Stimulated activated CD4-positive, alpha-beta T cell treated with anti-CD3 and anti-CD28 coated beads, Interleukin-1b, Interleukin-23, amount 100 ng/mL, for 48 hours (primary cell): ENCODE data around the gene WASF2.
"Not testable (repeated sequence)": the region's sequence is repeated elsewhere in the genome, so short reads cannot be mapped to it uniquely, and the experiment has no call there.

ENCODE experiments used
- DNase-seq: peaks from one replicate; pipeline ENCODE4 v3.0.0-alpha.2; 2020

The WASF2 gene

DNA sequence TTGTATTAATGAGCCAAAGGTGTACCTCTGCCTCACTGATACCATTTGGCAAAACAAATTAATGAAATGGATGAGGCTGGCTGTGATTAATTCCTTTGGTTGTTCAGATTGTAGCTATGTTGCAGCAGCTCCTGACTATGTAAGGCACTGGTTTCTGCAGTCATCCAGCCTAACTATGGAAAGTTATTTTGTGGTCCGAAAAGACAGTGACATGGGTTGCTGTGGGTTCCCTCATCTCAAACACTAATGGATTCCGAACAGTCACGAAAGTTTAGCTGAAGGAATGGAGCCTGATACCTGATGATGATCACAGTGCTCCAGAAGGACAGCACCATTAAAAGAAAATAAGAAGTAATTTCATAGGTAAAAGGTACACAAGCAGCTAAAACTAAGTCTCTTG is 42.6 kb downstream of the WASF2 start:
- DNase-seq = no peak

DNA sequence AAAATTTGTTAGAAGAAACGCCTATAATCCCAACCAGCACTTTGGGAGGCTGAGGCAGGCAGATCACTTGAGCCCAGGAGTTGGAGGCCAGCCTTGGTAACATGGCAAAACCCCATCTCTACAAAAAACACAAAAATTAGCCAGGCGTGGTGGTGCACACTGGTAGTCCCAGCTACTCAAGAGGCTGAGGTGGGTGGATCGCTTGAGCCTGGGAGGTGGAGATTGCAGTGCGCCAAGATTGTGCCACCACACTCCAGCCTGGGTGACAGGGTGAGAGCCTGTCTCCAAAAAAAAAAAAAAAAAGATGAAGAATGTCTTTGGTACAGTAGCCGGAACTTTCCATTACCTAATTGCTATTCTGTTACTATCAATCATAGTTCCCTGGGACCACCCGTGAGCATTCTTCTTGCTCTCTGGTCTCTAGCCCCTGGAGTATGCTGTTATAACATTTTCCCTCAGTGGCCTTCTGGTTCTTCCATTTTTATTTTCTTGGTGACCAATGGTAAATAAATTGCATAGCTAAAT is 43.4 kb downstream of the WASF2 start:
- DNase-seq = no peak

DNA sequence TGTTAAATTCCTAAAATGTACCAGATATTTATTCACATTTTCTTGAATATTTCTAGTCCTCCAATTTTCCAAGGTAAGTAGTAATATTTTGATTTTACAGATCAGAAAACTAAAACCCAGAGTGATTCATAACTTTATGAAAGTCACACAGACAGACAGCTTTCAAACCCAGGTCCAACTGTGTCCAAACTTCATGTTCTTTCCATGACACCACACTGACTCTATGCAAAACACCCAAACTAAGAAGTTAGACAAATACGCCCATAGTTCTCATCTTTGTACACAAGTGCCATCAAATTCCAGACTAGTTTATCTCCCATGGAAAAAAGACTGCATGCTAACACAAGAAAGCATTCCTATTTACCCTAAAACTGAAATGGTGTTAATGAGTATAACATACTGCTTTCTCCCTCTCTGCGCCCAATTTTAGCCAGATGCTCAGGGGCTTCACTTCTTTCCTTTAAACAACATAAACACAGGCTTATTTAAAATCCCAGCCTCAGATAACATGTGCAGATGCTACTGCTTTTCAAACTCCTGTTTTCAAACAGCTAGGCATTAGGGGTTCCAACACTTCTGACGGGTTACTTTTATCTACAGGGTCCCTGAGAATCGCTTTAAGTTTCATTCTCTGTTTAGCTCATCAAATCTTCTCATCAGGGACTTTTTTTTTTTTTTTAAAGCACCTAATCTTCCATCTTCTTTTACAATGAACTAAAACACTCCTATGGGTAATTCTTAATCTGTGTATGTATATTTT is 44.6 kb downstream of the WASF2 start:
- DNase-seq = peak; percentile 11

DNA sequence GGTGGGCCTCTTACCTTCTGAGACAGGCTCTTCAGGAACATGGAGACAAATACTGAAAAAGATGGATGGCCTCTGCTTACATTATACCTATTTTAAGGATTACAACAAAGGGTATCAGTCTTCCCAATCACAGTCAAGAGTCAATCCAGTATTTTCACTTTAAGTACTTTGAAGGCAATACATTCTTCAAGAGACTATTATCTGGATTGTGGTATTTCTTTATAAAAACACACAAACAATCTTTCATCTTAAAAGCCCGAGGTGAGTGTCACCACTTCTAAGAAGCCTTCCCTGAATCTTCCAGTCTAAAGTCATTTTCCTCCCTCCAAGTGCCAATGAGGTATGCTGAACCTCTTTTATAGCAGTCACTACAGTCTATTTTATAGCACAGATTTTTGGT is 45.3 kb downstream of the WASF2 start:
- no peak for DNase-seq

DNA sequence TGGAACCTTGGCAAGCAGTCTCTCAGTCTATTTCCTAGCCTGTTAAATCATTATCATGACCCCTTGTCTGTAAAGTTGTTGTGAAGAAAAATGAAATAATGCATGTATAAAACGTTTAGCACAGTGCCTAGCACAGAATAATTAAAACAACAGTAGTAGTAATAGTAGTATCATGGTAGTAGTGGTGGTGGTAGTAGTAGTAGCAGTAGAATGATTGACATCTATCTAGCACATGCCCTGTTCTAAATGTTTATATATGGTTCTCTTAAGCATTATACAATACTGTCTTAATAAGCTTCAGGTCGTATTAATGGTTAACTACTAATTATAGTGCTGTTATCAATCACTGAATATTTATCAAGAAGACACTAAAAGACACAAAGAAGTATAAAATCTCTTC is 50.8 kb downstream of the WASF2 start:
- no peak for DNase-seq

DNA sequence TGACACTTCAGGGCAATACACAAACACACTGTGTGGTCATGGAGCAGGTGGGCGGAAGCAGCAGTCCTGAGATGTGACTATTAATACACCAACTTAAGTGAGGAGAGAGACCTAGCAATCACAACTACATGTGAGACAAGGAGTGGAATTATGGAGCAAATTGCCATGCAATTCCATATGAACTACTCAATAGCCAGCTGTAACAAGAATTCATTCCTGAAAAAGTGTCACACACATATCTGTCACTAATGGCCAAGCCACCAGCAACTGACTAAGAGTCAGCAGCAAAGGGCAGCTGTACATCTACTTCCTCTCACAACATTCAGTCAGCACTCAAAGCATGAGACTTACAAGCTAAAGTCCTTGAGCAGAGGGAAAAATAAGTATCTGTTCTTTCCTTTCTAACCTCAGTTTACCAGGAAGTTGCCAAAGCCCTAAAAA is 51.3 kb downstream of the WASF2 start:
- no peak for DNase-seq

DNA sequence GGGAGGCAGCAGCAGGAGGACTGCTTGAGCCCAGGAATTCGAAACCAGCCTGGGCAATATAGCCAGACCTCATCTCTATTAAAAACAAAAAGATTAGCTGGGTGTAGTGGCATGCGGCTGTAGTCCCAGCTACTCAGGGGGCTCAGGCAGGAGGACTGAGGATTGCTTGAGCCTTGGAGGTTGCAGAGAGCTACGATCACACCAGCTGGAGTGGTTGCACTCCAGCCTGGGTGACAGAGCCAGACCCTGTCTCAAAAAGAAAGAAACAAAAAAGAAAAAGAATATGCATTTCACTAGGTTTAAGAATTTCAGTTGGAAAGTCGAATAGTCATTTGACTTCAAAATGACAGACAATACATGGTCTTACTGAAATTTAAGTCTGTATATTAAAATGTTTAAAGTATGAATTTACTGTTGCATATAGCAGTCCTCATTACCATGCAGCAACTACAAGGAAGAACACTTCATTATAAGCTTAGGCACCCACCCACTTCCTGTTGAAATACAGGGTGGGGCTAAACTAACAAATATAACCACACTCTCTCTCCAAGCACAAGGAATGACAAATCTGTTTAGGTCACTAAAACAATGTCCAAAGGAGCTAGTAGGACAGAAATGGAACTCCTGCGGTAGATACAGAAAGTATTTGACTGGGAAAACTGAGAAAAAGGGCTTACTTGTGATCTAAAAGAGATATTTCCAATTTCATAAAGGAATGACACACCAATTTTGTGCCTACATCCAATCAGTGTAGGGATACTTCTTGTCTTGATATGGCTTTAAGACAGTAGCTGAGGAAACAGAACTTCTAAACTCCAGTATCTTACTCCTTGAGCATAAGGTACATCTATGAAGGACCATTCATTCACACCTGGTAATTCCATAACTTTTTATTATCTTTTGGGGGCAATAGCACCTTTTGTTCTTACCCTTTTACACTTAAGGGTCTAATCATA is 53.5 kb downstream of the WASF2 start:
- no peak for DNase-seq

DNA sequence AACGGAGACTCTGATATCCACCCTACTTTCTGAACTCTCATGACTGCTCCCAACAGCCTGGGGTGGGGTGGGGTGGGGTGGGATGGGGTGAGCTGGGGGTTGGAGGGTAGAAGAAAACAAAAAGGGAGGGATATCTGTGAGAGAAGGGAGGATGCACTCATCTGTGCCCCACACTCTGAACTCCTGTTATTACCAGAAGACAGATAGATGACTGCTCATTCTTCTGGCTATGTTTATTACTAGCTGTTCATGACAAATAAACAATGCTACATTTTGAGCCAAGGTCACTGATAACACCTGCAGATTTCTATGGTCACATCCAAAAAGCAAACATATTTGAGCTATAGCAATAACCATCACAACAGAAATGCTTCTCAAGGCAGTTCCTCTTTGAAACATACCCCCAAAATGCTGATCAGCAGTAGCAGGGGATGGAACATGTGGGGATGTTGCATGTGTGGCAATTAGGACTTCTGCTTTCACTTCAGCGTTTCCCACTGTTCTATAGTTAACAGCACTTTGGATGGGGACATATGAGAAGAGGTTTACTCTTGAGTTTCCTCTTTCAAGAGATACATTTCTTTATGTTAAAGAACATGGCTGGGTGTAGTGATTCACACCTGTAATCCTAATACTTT is 54.3 kb downstream of the WASF2 start:
- DNase-seq = no peak

DNA sequence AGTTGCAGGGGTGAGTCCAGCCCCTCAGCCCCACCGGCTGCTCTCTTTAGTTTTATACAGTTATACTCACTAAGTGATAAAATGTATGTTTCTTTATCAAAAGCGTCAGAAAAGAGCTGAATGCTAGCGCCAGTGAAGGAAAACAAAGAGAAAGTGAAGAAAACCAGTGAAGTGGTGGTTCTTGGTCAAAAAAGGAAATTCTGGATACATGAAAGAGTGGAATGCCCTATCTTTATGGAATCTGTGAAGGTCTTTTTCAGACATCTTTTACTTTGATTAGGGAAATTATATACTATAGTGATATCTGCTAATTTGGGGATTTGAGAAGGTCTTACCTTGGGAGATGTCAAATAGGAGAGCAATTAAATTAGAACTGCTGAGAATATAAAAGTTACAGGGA is 56.3 kb downstream of the WASF2 start:
- no peak for DNase-seq

DNA sequence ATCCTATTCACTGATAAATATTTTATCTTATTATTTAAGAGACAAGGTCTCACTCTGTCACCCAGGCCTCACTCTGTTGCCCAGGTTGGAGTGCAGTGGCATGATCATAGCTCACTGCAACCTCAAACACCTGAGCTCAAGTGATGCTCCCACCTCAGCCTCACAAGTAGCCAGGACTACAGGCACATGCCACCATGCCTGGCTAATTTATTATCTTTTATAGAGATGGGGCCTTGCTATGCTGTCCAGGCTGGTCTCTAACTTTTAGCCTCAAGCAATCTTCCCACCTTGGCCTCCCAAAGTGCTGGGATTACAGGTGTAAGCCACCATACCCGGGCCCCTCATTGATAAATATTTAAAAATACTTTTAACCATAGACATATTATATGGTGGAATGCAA is 57.2 kb downstream of the WASF2 start:
- DNase-seq = not testable (repeated sequence)

DNA sequence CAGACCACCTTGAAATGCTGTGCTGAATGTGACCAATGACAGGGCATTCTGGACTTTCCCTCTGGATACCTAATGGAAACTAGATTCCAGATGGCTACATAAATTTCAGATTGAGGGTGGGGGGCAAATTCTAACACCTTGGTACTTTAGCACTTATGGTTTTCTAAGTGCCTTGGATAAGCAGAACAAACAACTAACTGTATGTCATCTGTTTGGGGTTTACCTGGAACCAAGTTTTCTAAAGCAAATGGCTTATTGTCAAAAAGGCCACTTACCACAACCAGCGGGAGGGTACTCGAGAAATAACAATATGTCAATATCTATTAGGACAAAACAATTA is 58.4 kb downstream of the WASF2 start:
- no peak for DNase-seq

DNA sequence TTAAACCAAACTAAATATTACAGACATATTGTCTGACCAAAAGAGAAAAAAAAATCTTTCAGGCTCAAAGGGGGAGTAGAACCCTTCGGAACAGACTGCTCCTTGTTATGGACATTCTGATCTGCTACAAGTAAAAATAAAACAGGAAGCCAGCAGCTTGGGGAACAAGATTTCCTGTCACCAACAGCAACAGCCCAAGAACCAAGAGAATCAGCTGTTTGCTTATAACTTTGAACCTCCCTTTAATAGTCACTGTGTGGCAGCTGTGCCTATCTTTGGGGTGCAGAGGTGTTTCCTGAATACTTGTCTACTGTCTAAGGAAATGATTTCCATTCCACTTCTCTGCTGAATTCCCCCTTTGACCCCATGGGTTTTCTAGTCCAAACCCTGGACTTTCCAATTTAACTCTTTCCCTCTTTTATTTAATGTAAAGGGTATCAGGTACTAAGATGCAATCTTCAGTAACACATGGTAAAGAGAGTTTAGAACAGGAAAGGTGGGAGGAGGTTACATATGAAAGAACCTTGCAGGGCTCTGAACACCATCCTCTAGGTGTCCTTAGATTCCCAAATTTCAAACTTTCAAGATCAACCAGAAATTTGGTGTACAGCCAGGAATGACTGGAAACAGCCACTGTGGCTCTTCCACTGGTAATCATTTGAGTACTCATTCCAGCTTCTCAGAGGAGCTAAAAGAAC is 58.9 kb downstream of the WASF2 start:
- no peak for DNase-seq

DNA sequence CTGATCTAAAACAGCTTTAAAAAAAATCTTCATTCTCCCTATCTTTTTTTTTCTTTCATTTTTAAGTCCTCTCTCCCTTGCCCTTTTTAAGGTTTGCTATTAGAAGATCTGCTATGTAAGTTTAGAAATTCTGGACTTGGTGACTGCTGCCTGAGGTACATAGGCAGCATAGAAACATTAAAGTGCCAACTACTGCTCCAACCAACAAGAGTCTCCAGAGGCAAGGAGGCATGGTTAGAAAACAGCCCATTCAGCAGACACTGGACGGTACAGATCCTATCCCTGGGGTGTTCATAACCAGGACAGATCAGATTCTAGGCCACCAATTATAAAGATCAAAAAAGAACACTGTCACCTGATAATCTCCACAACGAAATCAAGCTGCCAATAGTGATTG is 60.9 kb downstream of the WASF2 start:
- DNase-seq = no peak

DNA sequence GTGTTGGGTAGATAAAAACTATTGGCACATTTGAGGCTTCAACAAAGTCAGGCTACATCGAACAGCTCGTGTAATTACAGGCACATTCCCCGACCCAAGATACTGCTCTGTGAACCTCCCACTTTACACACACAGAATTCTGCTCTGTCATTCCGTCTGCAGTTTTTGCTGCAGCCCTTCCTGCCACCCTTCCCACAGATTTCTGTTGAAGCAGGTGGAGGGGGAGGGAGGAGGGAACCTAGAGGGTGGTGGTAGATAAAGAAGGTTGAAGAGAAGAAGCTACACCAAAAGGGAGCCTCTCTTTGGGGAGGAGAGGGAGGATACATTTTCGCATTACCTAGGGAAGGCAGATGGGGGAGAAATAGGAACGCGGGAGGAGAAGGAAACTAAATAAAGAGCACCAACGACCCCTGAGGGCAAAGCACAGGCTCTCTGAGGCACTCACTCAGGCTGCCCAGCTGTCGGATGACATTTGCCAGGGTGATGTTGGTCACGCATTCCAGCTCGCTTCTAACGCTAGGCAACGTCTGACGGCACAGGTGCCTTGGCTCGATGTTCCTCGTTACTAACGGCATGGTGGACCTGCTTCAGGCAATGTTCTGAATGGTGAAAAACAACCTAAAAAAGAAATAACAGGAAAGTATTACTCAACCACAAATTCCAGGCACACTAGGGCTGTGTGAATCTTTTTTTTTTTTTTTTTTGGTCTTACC is 61.5 kb downstream of the WASF2 start:
- DNase-seq = peak; percentile 28

DNA sequence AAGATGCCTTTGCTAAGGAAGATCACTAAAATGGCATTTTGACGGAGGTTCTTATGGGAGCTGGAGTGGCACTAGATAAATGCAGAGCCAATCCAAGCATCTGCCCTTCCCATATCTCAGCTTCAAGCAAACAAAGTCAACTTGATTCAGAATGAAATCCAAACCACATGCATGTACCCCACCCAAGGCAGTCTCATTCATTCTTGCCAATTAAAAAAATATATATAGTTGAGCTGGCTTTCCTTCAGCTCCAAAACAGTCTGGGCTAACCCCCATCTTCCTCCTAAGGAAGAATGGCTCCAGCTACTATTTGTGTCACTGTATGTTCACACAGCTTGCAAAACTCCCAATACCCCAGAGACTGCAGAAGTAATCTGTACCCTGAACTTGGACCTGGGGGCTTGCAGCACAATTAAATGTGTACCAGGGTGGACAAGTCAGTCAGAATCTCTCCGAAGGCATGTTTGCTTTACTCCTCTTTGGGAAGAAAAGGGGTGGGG is 62.1 kb downstream of the WASF2 start:
- no peak for DNase-seq

DNA sequence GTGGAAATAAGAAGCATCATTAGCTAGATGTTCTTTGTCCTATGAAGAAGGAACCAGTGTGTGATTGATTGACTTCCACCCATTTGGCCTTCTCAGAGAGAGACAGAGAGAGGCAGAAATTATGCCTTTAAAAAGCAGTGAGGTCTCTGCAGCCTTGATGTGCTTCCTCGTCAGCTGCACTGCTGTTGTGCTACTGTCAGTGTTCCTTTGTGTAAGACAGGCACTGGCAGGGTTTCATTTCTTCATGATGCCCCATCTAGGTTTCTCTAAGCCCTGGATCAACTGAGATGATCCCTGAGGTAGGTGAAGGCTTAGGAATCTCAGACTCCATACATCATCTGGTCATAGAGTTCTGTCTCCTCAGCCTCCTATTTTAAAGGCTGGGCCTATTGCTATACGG is 62.6 kb downstream of the WASF2 start:
- no peak for DNase-seq

DNA sequence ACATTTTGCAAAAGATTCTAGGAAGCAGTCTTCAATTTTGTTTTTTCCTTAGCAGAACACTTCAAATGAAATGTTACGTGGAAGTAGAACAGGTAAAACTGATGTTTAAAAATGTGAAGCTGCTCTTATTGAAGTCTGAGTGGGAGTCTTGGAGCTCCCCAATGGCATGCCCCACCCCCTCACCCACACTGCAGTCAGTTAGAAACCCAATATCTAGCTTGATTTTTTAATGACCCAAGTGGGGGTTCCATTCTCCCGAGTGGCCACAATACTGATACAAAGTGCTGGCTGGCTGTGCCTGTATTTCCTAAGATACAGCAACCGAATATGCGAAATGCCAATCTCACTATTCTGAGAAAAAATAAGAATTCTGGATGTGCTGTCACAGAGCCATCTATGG is 66.3 kb downstream of the WASF2 start:
- no peak for DNase-seq

DNA sequence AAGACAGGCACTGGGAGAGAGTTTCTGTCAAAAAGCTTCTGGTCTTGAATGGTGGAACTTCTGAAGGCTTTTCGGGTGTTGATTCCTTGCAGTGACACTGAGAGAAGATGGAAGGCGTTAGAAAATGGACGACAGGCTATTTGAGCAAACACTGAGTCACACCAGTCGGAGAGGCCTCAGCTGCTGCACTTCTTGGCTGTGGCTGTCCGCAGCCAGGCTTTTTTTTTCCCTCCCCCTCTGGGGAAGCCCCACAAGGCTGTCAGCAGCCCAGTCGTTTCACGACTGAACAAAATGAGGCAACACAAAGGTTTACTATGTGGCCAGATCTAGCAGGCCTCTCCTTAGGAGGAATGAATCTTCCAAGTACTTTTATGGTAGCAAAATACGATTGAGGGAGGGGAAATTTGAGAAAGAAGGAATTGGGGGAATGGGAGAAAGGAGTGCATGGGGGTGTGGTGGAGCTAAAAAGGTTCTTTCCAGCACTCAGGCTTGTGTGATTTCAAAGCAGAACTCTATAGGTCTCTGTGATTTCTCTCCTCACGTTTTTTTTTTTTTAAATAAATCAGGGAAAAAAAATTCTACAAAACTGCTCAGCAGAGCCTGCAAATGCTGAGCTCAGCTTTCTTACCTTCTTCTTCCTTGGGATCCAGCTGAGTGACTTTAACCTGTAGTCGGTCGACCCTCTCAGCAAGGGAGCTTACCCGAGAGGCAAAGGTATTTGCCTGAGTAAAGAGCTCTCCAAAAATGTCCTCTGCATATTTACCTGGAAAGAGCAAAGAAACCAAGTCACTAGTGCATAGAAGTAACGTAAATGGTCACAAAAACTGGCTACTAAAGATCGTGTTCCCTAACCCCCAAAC is 71.4 kb downstream of the WASF2 start:
- peak; percentile 81 for DNase-seq

DNA sequence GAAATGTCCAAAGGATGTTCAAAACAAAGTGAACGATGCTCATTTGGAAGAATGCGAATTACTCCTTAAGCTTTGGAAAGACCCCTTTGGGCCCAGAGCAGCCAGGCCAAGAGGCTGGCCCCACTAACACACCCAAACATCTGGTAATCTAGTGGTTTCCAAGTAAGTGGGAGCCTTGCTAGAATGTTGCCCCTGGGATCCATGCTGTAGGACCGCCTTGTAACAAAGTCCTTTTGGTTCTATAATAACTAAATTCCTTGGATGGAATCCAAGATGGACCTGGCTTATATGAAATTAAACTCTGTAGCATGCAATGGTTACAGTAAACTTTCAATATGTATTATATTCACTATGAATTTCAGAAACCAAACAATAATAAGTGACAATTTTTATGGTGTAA is 72.3 kb downstream of the WASF2 start:
- DNase-seq = no peak

DNA sequence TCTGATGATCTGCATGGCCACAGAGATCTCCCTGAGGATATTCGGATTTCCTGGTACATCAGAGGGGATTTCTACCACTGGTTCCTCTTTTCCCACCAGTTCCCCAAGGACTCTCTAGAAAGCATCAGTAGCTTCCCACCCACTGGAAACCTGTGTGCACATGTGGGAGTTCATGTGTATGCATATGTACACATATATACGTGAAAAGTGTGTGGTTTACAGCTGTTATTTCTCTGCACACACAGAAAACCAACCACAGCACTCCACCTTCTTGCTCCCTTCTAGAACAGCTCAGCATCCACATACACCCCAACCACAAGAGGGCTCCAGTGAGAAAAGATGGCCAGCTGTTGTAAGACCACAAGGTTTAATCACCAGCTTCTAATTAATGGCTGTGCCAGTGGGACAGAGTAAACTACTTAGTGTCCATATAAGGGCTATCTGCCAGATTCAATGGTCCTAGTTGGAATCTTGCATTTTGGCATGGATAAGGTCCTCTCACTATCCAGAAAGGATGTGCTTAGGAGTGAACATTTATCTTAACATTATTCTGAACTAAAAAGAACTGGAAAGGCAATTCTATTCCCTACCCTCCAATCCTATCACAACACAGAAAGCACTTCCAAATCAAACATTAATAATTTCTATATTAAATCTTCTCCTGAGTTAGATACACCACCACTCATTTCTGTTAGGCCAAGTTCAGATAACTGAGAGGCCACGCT is 73.4 kb downstream of the WASF2 start:
- peak; percentile 60 for DNase-seq
